HepG2 (cell line): ENCODE data around the gene PTPN14. TPM values are rescaled to one million over a fixed set of nuclear protein-coding genes. Genes with fewer than 3 reads are reported as not detected.
A peak's percentile ranks its signal among the peaks of the same experiment; 100 is the strongest.

ENCODE experiments used
- AGO2 ChIP-seq: fragments of 200-400 bp; formaldehyde crosslinking; optimal IDR thresholded peaks from 2 replicates; pipeline ENCODE3; 2017; ENCODE audit warnings: mild to moderate bottlenecking, low read depth, low read length, moderate library complexity
- BRD4 ChIP-seq: sonication (generic); formaldehyde crosslinking; IDR thresholded peaks from 2 replicates; pipeline ENCODE4 v1.4.0; 2020; ENCODE audit warnings: missing genetic modification reagents
- CBX5 ChIP-seq: sonication (generic); formaldehyde crosslinking; IDR thresholded peaks from 2 replicates; pipeline ENCODE4 v1.4.0; 2020; ENCODE audit warnings: missing genetic modification reagents, borderline replicate concordance
- HNRNPL ChIP-seq: fragments of 200-400 bp; formaldehyde crosslinking; IDR thresholded peaks from 2 replicates; pipeline ENCODE4 v1.6.1; 2017; ENCODE audit warnings: mild to moderate bottlenecking, low read depth, low read length
- MATR3 ChIP-seq: sonication (generic); formaldehyde crosslinking; IDR thresholded peaks from 2 replicates; pipeline ENCODE4 v1.4.0; 2020; ENCODE audit warnings: missing genetic modification reagents
- MED13 ChIP-seq: sonication (generic); formaldehyde crosslinking; IDR thresholded peaks from 2 replicates; pipeline ENCODE4 v1.5.0; 2020; ENCODE audit warnings: missing genetic modification reagents
- NR1H2 ChIP-seq: sonication (generic); formaldehyde crosslinking; IDR thresholded peaks from 2 replicates; pipeline ENCODE4 v1.8.1; 2022; ENCODE audit warnings: low read depth, missing genetic modification reagents, borderline replicate concordance
- NR2F2 ChIP-seq: IDR thresholded peaks from 2 replicates; pipeline ENCODE4 v1.6.1; 2012; ENCODE audit warnings: low read depth, inconsistent platforms, borderline replicate concordance
- PRDM4 ChIP-seq: sonication (generic); formaldehyde crosslinking; IDR thresholded peaks from 2 replicates; pipeline ENCODE4 v1.9.0; 2021; ENCODE audit warnings: missing genetic modification reagents, borderline replicate concordance
- REPIN1 ChIP-seq: sonication (generic); formaldehyde crosslinking; IDR thresholded peaks from 2 replicates; pipeline ENCODE4 v1.8.0; 2022; ENCODE audit warnings: missing genetic modification reagents, low read depth, mild to moderate bottlenecking, borderline replicate concordance
- SAFB2 ChIP-seq: sonication (generic); formaldehyde crosslinking; IDR thresholded peaks from 2 replicates; pipeline ENCODE4 v1.5.1; 2020; ENCODE audit warnings: missing genetic modification reagents, low read depth, mild to moderate bottlenecking, borderline replicate concordance
- SIN3B ChIP-seq: fragments of 150-350 bp; IDR thresholded peaks from 2 replicates; pipeline ENCODE4 v1.6.1; 2014; ENCODE audit warnings: low read length
- SKIL ChIP-seq: sonication (generic); formaldehyde crosslinking; IDR thresholded peaks from 2 replicates; pipeline ENCODE4 v1.8.0; 2022; ENCODE audit warnings: missing genetic modification reagents, mild to moderate bottlenecking, moderate library complexity, borderline replicate concordance
- SRSF1 ChIP-seq: fragments of 200-400 bp; formaldehyde crosslinking; optimal IDR thresholded peaks from 2 replicates; pipeline ENCODE3; 2017; ENCODE audit warnings: mild to moderate bottlenecking, low read depth, low read length, moderate library complexity
- STAG1 ChIP-seq: sonication (generic); formaldehyde crosslinking; IDR thresholded peaks from 2 replicates; pipeline ENCODE4 v1.4.0; 2020; ENCODE audit warnings: missing genetic modification reagents
- ZKSCAN8 ChIP-seq: IDR thresholded peaks from 2 replicates; pipeline ENCODE4 v1.6.1; 2016; ENCODE audit warnings: borderline replicate concordance, missing genetic modification reagents, missing compliant biosample characterization
- ZNF24 ChIP-seq: fragments of 450-650 bp; IDR thresholded peaks from 2 replicates; pipeline ENCODE4 v1.6.1; 2017; ENCODE audit warnings: antibody characterized with exemption, mild to moderate bottlenecking
- ZNF276 ChIP-seq: sonication (generic); formaldehyde crosslinking; IDR thresholded peaks from 2 replicates; pipeline ENCODE4 v1.4.0; 2020; ENCODE audit warnings: mild to moderate bottlenecking, low read depth, missing genetic modification reagents
- ZNF343 ChIP-seq: sonication (generic); formaldehyde crosslinking; IDR thresholded peaks from 2 replicates; pipeline ENCODE4 v1.4.0; 2020; ENCODE audit warnings: mild to moderate bottlenecking, missing genetic modification reagents
- ZNF44 ChIP-seq: sonication (generic); formaldehyde crosslinking; IDR thresholded peaks from 2 replicates; pipeline ENCODE4 v1.5.1; 2020; ENCODE audit warnings: mild to moderate bottlenecking, missing genetic modification reagents
- ZNF543 ChIP-seq: sonication (generic); formaldehyde crosslinking; IDR thresholded peaks from 2 replicates; pipeline ENCODE4 v1.4.0; 2020; ENCODE audit warnings: mild to moderate bottlenecking, missing genetic modification reagents
- ZNF577 ChIP-seq: sonication (generic); formaldehyde crosslinking; IDR thresholded peaks from 2 replicates; pipeline ENCODE4 v1.4.0; 2020; ENCODE audit warnings: mild to moderate bottlenecking, low read depth, missing genetic modification reagents, borderline replicate concordance
- ZNF709 ChIP-seq: sonication (generic); formaldehyde crosslinking; IDR thresholded peaks from 2 replicates; pipeline ENCODE4 v1.5.0; 2020; ENCODE audit warnings: mild to moderate bottlenecking, missing genetic modification reagents
- ZNF768 ChIP-seq: sonication (generic); formaldehyde crosslinking; IDR thresholded peaks from 2 replicates; pipeline ENCODE4 v1.4.0; 2020; ENCODE audit warnings: missing genetic modification reagents
- ZSCAN20 ChIP-seq: sonication (generic); formaldehyde crosslinking; IDR thresholded peaks from 2 replicates; pipeline ENCODE4 v1.4.0; 2020; ENCODE audit warnings: missing genetic modification reagents, mild to moderate bottlenecking, borderline replicate concordance
- polyA plus RNA-seq, 8 experiments: library from polyadenylated mRNA; depleted of rRNA in 3 of 8; stranded (reverse) in 7 of 8; unstranded in 1 of 8; fragments of >200 nt; fragmentation: Illumina TruSeq in 4 of 8; extraction: Trizol in 4 of 8; gene quantifications; 2 replicates each; pipeline versions ENCODE4 v1.2.1 to v1.2.3, GENCODE V29; 2011 to 2016; ENCODE audit warnings: low read depth in 4 of 8, missing spikeins in 1 of 8, mixed read lengths in 1 of 8; ENCODE audit not compliant: insufficient read depth in 1 of 8
- total RNA-seq, 5 experiments: library from RNA; depleted of rRNA; stranded (reverse); fragments of >200 nt; fragmentation: Illumina TruSeq; extraction: Trizol; gene quantifications; 2 replicates each; pipeline ENCODE4 v1.2.3, GENCODE V29; 2016; ENCODE audit warnings: low read depth in 1 of 5

The PTPN14 gene
- total and polyA plus RNA-seq, 2 of the 13 experiments (the other 11 are each of a cell fraction or from before 2014, with no cell fraction given) = 3.9 to 4.7 TPM

GRCh38 chr1:214439352-214440119 lies 111.9 kb downstream of the PTPN14 start (continued):
- no peak for TF ChIP-seq ZNF44 (CRISPR knock-in tag)
- no peak for TF ChIP-seq ZNF276
- TF ChIP-seq ZNF768 (CRISPR knock-in tag) = no peak
- TF ChIP-seq ZKSCAN8 (CRISPR knock-in tag) = peak; percentile 70; the same call in 1 of the 2 replicates
- no peak for TF ChIP-seq PRDM4
- no peak for TF ChIP-seq SAFB2 (CRISPR knock-in tag)
- TF ChIP-seq BRD4 (CRISPR knock-in tag) = 0 out of 2 replicates have a peak, but pooled peaks have one; percentile 33
- no peak for TF ChIP-seq NR2F2
- no peak for TF ChIP-seq ZNF577
- TF ChIP-seq MED13 (CRISPR knock-in tag) = no peak
- TF ChIP-seq MATR3 (CRISPR knock-in tag) = no peak
- no peak for TF ChIP-seq ZNF24
- peak; percentile 82; the same call in 1 of the 2 replicates for TF ChIP-seq CBX5 (CRISPR knock-in tag)
- no peak for TF ChIP-seq ZNF543 (CRISPR knock-in tag)
- no peak for TF ChIP-seq AGO2
- no peak for TF ChIP-seq SKIL (CRISPR knock-in tag)
- TF ChIP-seq HNRNPL = no peak
- TF ChIP-seq STAG1 (CRISPR knock-in tag) = no peak
- no peak for TF ChIP-seq SIN3B
- TF ChIP-seq REPIN1 (CRISPR knock-in tag) = peak; percentile 86; the same call in 1 of the 2 replicates
- TF ChIP-seq ZNF709 (CRISPR knock-in tag) = no peak
- TF ChIP-seq NR1H2 (CRISPR knock-in tag) = no peak
- no peak for TF ChIP-seq SRSF1
- no peak for TF ChIP-seq ZNF343 (CRISPR knock-in tag)
- TF ChIP-seq ZSCAN20 (CRISPR knock-in tag) = no peak
